Measurements from ENCODE around the gene IRX4. TPM values are rescaled to one million over a fixed set of nuclear protein-coding genes. Genes with fewer than 3 reads are reported as not detected.

Gene IRX4
- total RNA-seq, 1 donor: not detected

- TF ChIP-seq CTCF (IDR thresholded peaks at IDR 0.05; ENCODE audit: insufficient read depth, low read length): no peak
- no peak overlapping the region for H3K4me3 ChIP-seq (ENCODE audit: low read depth, low read length)
- no peak for DNase-seq (ENCODE audit: low read depth)
These were observed 3.1 kb downstream of the IRX4 start for GRCh38 chr5:1879292-1880263.

- no peak for TF ChIP-seq CTCF (IDR thresholded peaks at IDR 0.05; ENCODE audit: insufficient read depth, low read length)
- DNase-seq (ENCODE audit: low read depth): no peak
- no peak overlapping the region for H3K4me3 ChIP-seq (ENCODE audit: low read depth, low read length)
These were observed 4.5 kb downstream of the IRX4 start for GRCh38 chr5:1878050-1878849.

- H3K4me3 ChIP-seq (ENCODE audit: low read depth, low read length): no peak overlapping the region
- no peak for DNase-seq (ENCODE audit: low read depth)
- no peak for TF ChIP-seq CTCF (IDR thresholded peaks at IDR 0.05; ENCODE audit: insufficient read depth, low read length)
These were observed 5.3 kb downstream of the IRX4 start for GRCh38 chr5:1877103-1878049.

- no peak overlapping the region for H3K4me3 ChIP-seq (ENCODE audit: low read depth, low read length)
- no peak for TF ChIP-seq CTCF (IDR thresholded peaks at IDR 0.05; ENCODE audit: insufficient read depth, low read length)
- no peak for DNase-seq (ENCODE audit: low read depth)
These were observed 6.1 kb downstream of the IRX4 start for GRCh38 chr5:1876660-1877064.

GRCh38 chr5:1875843-1876659, 6.7 kb downstream of the IRX4 start:
- DNase-seq (ENCODE audit: low read depth): no peak
- no peak overlapping the region for H3K4me3 ChIP-seq (ENCODE audit: low read depth, low read length)
- no peak for TF ChIP-seq CTCF (IDR thresholded peaks at IDR 0.05; ENCODE audit: insufficient read depth, low read length)
